ENCODE data around the gene GSK3A. TPM values are rescaled to one million over a fixed set of nuclear protein-coding genes. Genes with fewer than 3 reads are reported as not detected.
A peak's percentile ranks its signal among the peaks of the same experiment; 100 is the strongest.

Gene GSK3A
- total and polyA plus RNA-seq, 2 of the 8 experiments (the other 6 are each of a cell fraction or from before 2014, with no cell fraction given): 55.3 to 84.0 TPM

- no peak overlapping the region for H2BK20ac ChIP-seq (ENCODE audit: low read length)
- H3K4me1 ChIP-seq (replicated peaks in 1 of 4; ENCODE audit: control insufficient read depth in 3 of 4, insufficient read depth in 4 of 4, low read length in 3 of 4): peaks cover 0 to 12% (median 9%) of the 10 kb centered on the region in 4 experiments; a peak in 5 of 7 replicates
- no peak overlapping the region for H2BK12ac ChIP-seq (ENCODE audit: low read depth, low read length)
- no peak overlapping the region for H3K56ac ChIP-seq (replicated peaks; ENCODE audit: insufficient read length, low read depth, low read length)
- peaks cover 3 to 23% of the 10 kb centered on the region in 2 experiments for H4K20me1 ChIP-seq (replicated peaks in 1 of 2; ENCODE audit: control insufficient read depth in 1 of 2, insufficient read depth in 2 of 2, low read length in 2 of 2)
- H3K27ac ChIP-seq (ENCODE audit: low read depth, low read length): no peak overlapping the region
- H4K8ac ChIP-seq (ENCODE audit: extremely low read depth, insufficient read depth, low read length): peak overlapping the region; percentile 16; the same call in 1 of the 2 replicates
- POLR2A ChIA-PET (ENCODE audit: partially characterized antibody): interaction anchor here (0.7 to 3.0 kb wide), 7 partner anchors 8 to 87 kb away, joined by 3 to 18 read pairs (median 5); partner anchors contain the start of genes GSK3A and PAFAH1B3
- no peak overlapping the region for H3K9ac ChIP-seq (replicated peaks in 1 of 4; ENCODE audit: extremely low read depth in 1 of 4, low read depth in 3 of 4, low read length in 3 of 4)
- H3K4ac ChIP-seq (replicated peaks; ENCODE audit: insufficient read length, low read depth, low read length): no peak overlapping the region
- H3K79me1 ChIP-seq (ENCODE audit: low read depth, low read length): peaks cover 21% of the 10 kb centered on the region
- no peaks in the 10 kb centered on the region for H3K27me3 ChIP-seq (replicated peaks in 1 of 4; ENCODE audit: control insufficient read depth in 3 of 4, extremely low read depth in 1 of 4, insufficient read depth in 3 of 4, low read length in 3 of 4)
- H3K36me3 ChIP-seq (ENCODE audit: control insufficient read depth in 2 of 4, insufficient read depth in 4 of 4, low read length in 3 of 4): peaks cover 13 to 64% (median 51%) of the 10 kb centered on the region in 4 experiments; a peak in 7 of 8 replicates
- H3K23me2 ChIP-seq (ENCODE audit: low read depth, low read length): peaks cover 7% of the 10 kb centered on the region
- H3K18ac ChIP-seq (ENCODE audit: extremely low read depth, low read length): no peak overlapping the region
- no peak overlapping the region for H4K5ac ChIP-seq (ENCODE audit: insufficient read length, low read depth, low read length)
- no peak overlapping the region for H3K4me3 ChIP-seq (ENCODE audit: extremely low read depth in 1 of 4, insufficient read depth in 2 of 4, low read depth in 3 of 4, low read length in 4 of 4)
- H3K9me3 ChIP-seq (ENCODE audit: insufficient read depth in 2 of 2, low read depth in 1 of 2, low read length in 1 of 2): no peaks in the 10 kb centered on the region
- DNase-seq (ENCODE audit: low read depth in 1 of 2, low spot score in 2 of 2) (no peak), FAIRE-seq (no peak)
- TF ChIP-seq CBX5 (IDR thresholded peaks at IDR 0.05; ENCODE audit: low read depth, low read length) (no peak), BRCA1 (IDR thresholded peaks at IDR 0.05; ENCODE audit: low read depth, low read length) (no peak), CBX8 (IDR thresholded peaks at IDR 0.05; ENCODE audit: borderline replicate concordance, low read depth, low read length) (no peak), ATF3 (IDR thresholded peaks at IDR 0.05; ENCODE audit: insufficient read depth, low read depth, low read length) (no peak), NANOG (IDR thresholded peaks at IDR 0.05; ENCODE audit: insufficient read depth, low read depth, low read length, poor library complexity, severe bottlenecking) (no peak), KDM4A (IDR thresholded peaks at IDR 0.05; ENCODE audit: low read depth, low read length, severe bottlenecking) (no peak), E2F6 (IDR thresholded peaks at IDR 0.05) (no peak), CEBPB (IDR thresholded peaks at IDR 0.05; ENCODE audit: low read depth, low read length) (no peak)
- H4K91ac ChIP-seq (replicated peaks; ENCODE audit: insufficient read length, low read length): no peak overlapping the region
- CTCF ChIA-PET (ENCODE audit: partially characterized antibody): interaction anchor here (1.3 to 10.6 kb wide), 6 partner anchors 7 to 42 kb away, joined by 3 to 155 read pairs (median 8); partner anchors contain the start of gene GSK3A
- no peak overlapping the region for H3K14ac ChIP-seq (ENCODE audit: insufficient read length)
- no peak overlapping the region for H2AK5ac ChIP-seq (ENCODE audit: low read depth, low read length)
- H2AFZ ChIP-seq (ENCODE audit: low read length): no peak overlapping the region
- H2BK5ac ChIP-seq (ENCODE audit: low read depth, low read length): no peak overlapping the region
- H3K4me2 ChIP-seq (ENCODE audit: insufficient read depth in 1 of 2, low read depth in 2 of 2, low read length in 2 of 2): no peak overlapping the region
- 94% methylated on average over 8 of the region's 8 CpGs; no CpG with 5 or more reads in 1 of the 2 experiments for WGBS, 2 experiments (ENCODE audit: extremely low coverage in 1 of 2, insufficient coverage in 1 of 2, insufficient read length in 1 of 2, insufficient replicate concordance in 2 of 2, low coverage in 1 of 2, low lambda C conversion rate in 2 of 2, missing lambda C conversion rate in 1 of 2)
- no peak overlapping the region for H3K23ac ChIP-seq (ENCODE audit: insufficient read length)
- H3K79me2 ChIP-seq (ENCODE audit: control insufficient read depth in 1 of 2, insufficient read depth in 2 of 2, low read length in 2 of 2): peaks cover 0 to 18% of the 10 kb centered on the region in 2 experiments; a peak in 2 of 4 replicates
- no peak overlapping the region for H2BK120ac ChIP-seq (replicated peaks; ENCODE audit: low read depth, low read length)
- H2BK15ac ChIP-seq (ENCODE audit: low read length): no peak overlapping the region
Observed at GRCh38 chr19:42289556-42290041, 47.2 kb upstream of the GSK3A start.
